Muscle layer of duodenum (tissue), 2 donors: Measurements from ENCODE around the gene NR0B1.

Source experiments
- H3K27ac ChIP-seq: one replicate; pipeline ENCODE4 v1.7.0; 2013; ENCODE audit warnings: mild to moderate bottlenecking, low read length
- H3K27me3 ChIP-seq: one replicate; pipeline ENCODE4 v1.7.0; 2013; ENCODE audit warnings: low read depth, mild to moderate bottlenecking, control low read depth, low read length
- H3K36me3 ChIP-seq, 2 donors: one replicate each; pipeline ENCODE4 v1.7.0; 2013; ENCODE audit warnings: low read length in 2 of 2, control low read depth in 1 of 2, mild to moderate bottlenecking in 1 of 2; ENCODE audit not compliant: insufficient read depth in 2 of 2, control insufficient read depth in 1 of 2
- H3K4me1 ChIP-seq, 2 donors: one replicate each; pipeline ENCODE4 v1.7.0; 2013; ENCODE audit warnings: low read length in 2 of 2, mild to moderate bottlenecking in 2 of 2, control low read depth in 1 of 2, moderate library complexity in 1 of 2; ENCODE audit not compliant: insufficient read depth in 2 of 2, control insufficient read depth in 1 of 2
- H3K4me3 ChIP-seq, 2 donors: one replicate each; pipeline ENCODE4 v1.7.0; 2013; ENCODE audit warnings: low read length in 2 of 2, low read depth in 1 of 2, mild to moderate bottlenecking in 1 of 2
- H3K9me3 ChIP-seq, 2 donors: one replicate each; pipeline ENCODE4 v1.7.0; 2013; ENCODE audit warnings: low read length in 2 of 2, control low read depth in 1 of 2, mild to moderate bottlenecking in 1 of 2; ENCODE audit not compliant: control insufficient read depth in 1 of 2
- donor health status: healthy.

The NR0B1 gene

GRCh38 chrX:30304866-30305265 is 4.3 kb downstream of the NR0B1 start:
- H3K4me3 ChIP-seq = no peak overlapping the region

DNA sequence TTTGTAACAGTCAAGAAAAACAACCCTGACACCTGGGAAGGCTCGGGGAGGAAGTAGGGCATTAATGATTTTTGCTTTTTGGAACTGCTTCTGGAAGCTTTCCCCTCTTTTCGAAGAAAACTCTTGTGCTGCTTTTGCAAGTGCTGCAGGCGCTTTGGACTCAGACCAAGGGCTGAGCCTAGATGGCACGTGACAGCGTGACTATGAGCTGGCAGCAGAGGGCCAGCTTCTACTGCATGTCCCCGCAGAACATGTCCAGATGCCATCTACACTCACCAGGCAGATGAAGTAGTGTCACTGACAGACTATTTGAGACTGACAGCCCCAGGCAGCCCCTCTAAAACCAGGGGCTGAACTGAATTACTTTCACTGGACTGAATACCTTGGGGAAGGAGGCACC is 6.2 kb downstream of the NR0B1 start:
- Histone ChIP-seq H3K27ac (no peak overlapping the region), H3K9me3 (no peaks in the 10 kb centered on the region), H3K4me3 (no peak overlapping the region), H3K27me3 (no peaks in the 10 kb centered on the region), H3K4me1 (no peaks in the 10 kb centered on the region), H3K36me3 (no peaks in the 10 kb centered on the region)

More at GRCh38 chrX:30304866-30305265, 4.3 kb downstream of the NR0B1 start:
- Histone ChIP-seq H3K36me3 (no peaks in the 10 kb centered on the region), H3K27ac (no peak overlapping the region), H3K27me3 (no peaks in the 10 kb centered on the region), H3K4me1 (peaks cover 0 to 8% of the 10 kb centered on the region in 2 donors), H3K9me3 (no peaks in the 10 kb centered on the region)

DNA sequence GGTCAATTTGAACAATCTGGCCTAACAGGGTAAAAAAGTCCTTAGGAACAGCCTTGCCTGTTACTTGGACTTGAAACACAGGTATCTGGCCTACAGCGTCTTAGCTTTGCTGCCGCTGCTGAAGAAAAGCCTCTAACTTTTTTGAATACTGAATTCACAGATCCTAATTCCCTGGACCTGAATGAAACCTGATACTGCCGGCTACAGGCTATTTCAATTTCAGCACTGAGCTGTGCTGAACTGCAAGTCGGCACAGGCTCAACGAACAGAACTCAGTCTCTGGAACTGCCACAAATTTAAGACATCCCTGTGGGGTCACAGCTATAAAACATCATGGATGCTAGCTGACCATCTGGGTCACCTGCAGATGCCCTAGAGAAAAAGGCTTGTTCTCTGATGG is 7.2 kb downstream of the NR0B1 start:
- Histone ChIP-seq H3K4me3 (no peak overlapping the region), H3K4me1 (no peaks in the 10 kb centered on the region), H3K9me3 (no peaks in the 10 kb centered on the region), H3K27ac (no peak overlapping the region), H3K27me3 (no peaks in the 10 kb centered on the region), H3K36me3 (no peaks in the 10 kb centered on the region)

- Histone ChIP-seq H3K4me3 (no peak overlapping the region), H3K36me3 (no peaks in the 10 kb centered on the region), H3K4me1 (no peaks in the 10 kb centered on the region), H3K9me3 (no peaks in the 10 kb centered on the region), H3K27ac (no peak overlapping the region), H3K27me3 (no peaks in the 10 kb centered on the region)
Observed at GRCh38 chrX:30301208-30301607, 8.0 kb downstream of the NR0B1 start.

- Histone ChIP-seq H3K27me3 (no peaks in the 10 kb centered on the region), H3K9me3 (no peaks in the 10 kb centered on the region), H3K4me1 (no peaks in the 10 kb centered on the region), H3K27ac (no peak overlapping the region), H3K36me3 (no peaks in the 10 kb centered on the region), H3K4me3 (no peak overlapping the region)
Observed at GRCh38 chrX:30296408-30297254, 12.6 kb downstream of the NR0B1 start.

DNA sequence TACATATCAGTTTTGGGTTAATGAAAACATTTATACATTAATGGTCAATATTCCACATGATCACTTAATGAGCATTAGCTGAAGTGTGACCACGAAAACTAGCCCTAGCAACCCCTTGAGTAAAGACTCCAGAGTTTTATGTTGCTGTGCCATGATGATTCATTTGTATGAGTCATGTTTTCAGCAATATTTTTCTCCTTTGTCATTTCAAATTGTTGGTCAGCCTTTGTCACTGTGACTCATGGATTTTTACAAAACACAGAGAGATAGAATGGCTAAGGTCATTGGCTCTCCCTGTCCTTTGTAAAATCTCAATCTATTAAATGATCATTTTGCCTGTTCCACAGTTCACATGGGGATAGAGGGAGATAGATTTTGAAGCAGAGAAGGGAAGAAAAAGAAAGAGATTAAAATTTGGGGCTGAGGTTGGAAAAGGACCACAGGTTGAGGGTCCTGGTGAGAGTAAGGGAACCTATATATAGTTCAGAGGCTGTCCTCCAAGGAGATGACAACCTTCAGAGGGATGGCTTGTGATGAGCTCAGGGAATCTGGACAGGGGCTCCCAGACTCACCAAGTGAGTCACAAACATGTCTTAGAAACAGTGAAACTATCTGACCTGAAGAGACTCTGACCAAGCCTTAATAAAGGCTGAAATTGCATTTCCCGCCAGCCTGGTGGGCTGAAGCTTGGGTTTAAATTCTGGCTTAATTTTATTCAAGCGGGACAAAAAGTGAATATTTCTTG is 25.6 kb downstream of the NR0B1 start:
- H3K4me3 ChIP-seq = no peak overlapping the region
- H3K9me3 ChIP-seq = no peaks in the 10 kb centered on the region
- H3K4me1 ChIP-seq = no peaks in the 10 kb centered on the region
- H3K27ac ChIP-seq = no peak overlapping the region
- H3K36me3 ChIP-seq = no peaks in the 10 kb centered on the region
- no peaks in the 10 kb centered on the region for H3K27me3 ChIP-seq

DNA sequence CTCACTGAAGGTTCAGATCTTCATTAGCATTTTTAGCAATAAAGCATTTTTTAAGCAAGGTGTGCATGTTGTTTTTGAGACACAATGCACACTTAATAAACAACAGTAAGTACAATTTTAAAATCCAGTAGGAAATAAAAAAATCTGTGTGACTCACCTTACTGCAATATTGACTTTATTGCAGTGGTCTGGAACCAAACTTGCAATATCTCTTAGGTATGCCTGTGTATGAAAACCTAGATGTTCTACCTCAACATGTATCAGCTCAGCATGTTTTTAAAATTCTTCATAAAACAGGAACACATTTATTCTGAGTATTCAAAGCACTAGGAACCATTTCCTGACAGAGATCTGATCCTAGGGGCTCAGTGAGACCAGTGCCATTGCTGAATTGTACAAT is 26.7 kb downstream of the NR0B1 start:
- Histone ChIP-seq H3K36me3 (no peaks in the 10 kb centered on the region), H3K9me3 (no peaks in the 10 kb centered on the region), H3K4me3 (no peak overlapping the region), H3K4me1 (no peaks in the 10 kb centered on the region), H3K27ac (no peak overlapping the region), H3K27me3 (no peaks in the 10 kb centered on the region)

GRCh38 chrX:30280428-30280827 is 28.8 kb downstream of the NR0B1 start:
- H3K36me3 ChIP-seq = no peaks in the 10 kb centered on the region
- H3K4me3 ChIP-seq = no peak overlapping the region
- H3K9me3 ChIP-seq = no peaks in the 10 kb centered on the region
- no peaks in the 10 kb centered on the region for H3K27me3 ChIP-seq
- no peaks in the 10 kb centered on the region for H3K4me1 ChIP-seq
- no peak overlapping the region for H3K27ac ChIP-seq

- H3K36me3 ChIP-seq = no peaks in the 10 kb centered on the region
- no peak overlapping the region for H3K27ac ChIP-seq
- no peaks in the 10 kb centered on the region for H3K27me3 ChIP-seq
- H3K4me1 ChIP-seq = no peaks in the 10 kb centered on the region
- H3K4me3 ChIP-seq = no peak overlapping the region
- H3K9me3 ChIP-seq = no peaks in the 10 kb centered on the region
Observed at GRCh38 chrX:30278365-30278764, 30.8 kb downstream of the NR0B1 start.

- no peak overlapping the region for H3K4me3 ChIP-seq
- no peaks in the 10 kb centered on the region for H3K4me1 ChIP-seq
- no peaks in the 10 kb centered on the region for H3K27me3 ChIP-seq
- no peaks in the 10 kb centered on the region for H3K9me3 ChIP-seq
- no peaks in the 10 kb centered on the region for H3K36me3 ChIP-seq
- H3K27ac ChIP-seq = no peak overlapping the region
Observed at GRCh38 chrX:30275498-30275897, 33.7 kb downstream of the NR0B1 start.

DNA sequence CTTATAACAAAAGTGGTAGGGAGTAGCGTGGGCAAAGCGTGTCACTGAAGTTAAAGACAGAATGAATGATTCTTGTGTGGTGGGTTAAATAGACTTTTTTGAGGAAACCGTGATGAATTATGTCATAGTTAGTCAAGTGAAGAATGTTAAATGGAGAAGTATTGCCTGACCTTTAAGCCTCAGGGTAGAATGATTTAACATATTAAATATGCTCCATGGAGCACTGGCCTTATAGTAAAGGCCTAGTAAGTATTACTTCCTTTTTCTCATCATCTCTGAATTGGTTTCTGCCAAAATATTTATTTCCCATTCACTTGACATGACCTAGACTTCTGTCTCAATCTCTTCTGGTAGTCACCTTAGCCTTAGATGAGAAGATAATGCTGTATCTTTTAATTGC is 38.6 kb downstream of the NR0B1 start:
- H3K9me3 ChIP-seq = no peaks in the 10 kb centered on the region
- H3K27me3 ChIP-seq = no peaks in the 10 kb centered on the region
- H3K4me3 ChIP-seq = no peak overlapping the region
- no peaks in the 10 kb centered on the region for H3K36me3 ChIP-seq
- no peaks in the 10 kb centered on the region for H3K4me1 ChIP-seq
- no peak overlapping the region for H3K27ac ChIP-seq
